Muscle layer of colon (tissue), 2 donors: ENCODE measurements around the gene ADARB2.

Experiments
- H3K27ac ChIP-seq: one replicate; pipeline ENCODE4 v1.7.0; 2013; ENCODE audit warnings: low read depth, mild to moderate bottlenecking, low read length, moderate library complexity
- H3K27me3 ChIP-seq, 2 donors: one replicate each; pipeline ENCODE4 v1.7.0; 2013; ENCODE audit warnings: low read length in 2 of 2, mild to moderate bottlenecking in 2 of 2; ENCODE audit not compliant: insufficient read depth in 2 of 2, control insufficient read depth in 1 of 2
- H3K36me3 ChIP-seq: one replicate; pipeline ENCODE4 v1.7.0; 2013; ENCODE audit warnings: mild to moderate bottlenecking, low read length; ENCODE audit not compliant: insufficient read depth
- H3K4me1 ChIP-seq: one replicate; pipeline ENCODE4 v1.7.0; 2013; ENCODE audit warnings: mild to moderate bottlenecking, low read length; ENCODE audit not compliant: insufficient read depth
- H3K4me3 ChIP-seq, 2 donors: one replicate each; pipeline ENCODE4 v1.7.0; 2013; ENCODE audit warnings: low read length in 2 of 2, low read depth in 1 of 2, mild to moderate bottlenecking in 1 of 2, moderate library complexity in 1 of 2
- H3K9ac ChIP-seq: one replicate; pipeline ENCODE4 v1.7.0; 2013; ENCODE audit warnings: low read length
- H3K9me3 ChIP-seq: one replicate; pipeline ENCODE4 v1.7.0; 2013; ENCODE audit warnings: mild to moderate bottlenecking, low read length
- donor health status: abdominal sarcoma.
- donor health status: Adenocarcinoma of cecum.

The ADARB2 gene

GRCh38 chr10:1243486-1244234 is 493.7 kb downstream of the ADARB2 start:
- H3K27ac ChIP-seq = no peak overlapping the region

GRCh38 chr10:1242975-1243374 is 494.4 kb downstream of the ADARB2 start:
- no peak overlapping the region for H3K27ac ChIP-seq
- H3K4me3 ChIP-seq = no peak overlapping the region
- no peak overlapping the region for H3K9ac ChIP-seq
- H3K36me3 ChIP-seq = no peaks in the 10 kb centered on the region
- H3K4me1 ChIP-seq = no peaks in the 10 kb centered on the region
- no peaks in the 10 kb centered on the region for H3K9me3 ChIP-seq
- peaks cover 6 to 8% of the 10 kb centered on the region in 2 donors for H3K27me3 ChIP-seq

More at GRCh38 chr10:1243486-1244234, 493.7 kb downstream of the ADARB2 start:
- Histone ChIP-seq H3K4me3 (no peak overlapping the region), H3K4me1 (no peaks in the 10 kb centered on the region), H3K9me3 (no peaks in the 10 kb centered on the region), H3K27me3 (peaks cover 6 to 8% of the 10 kb centered on the region in 2 donors), H3K36me3 (no peaks in the 10 kb centered on the region), H3K9ac (no peak overlapping the region)

- no peaks in the 10 kb centered on the region for H3K9me3 ChIP-seq
- no peaks in the 10 kb centered on the region for H3K36me3 ChIP-seq
- H3K4me1 ChIP-seq = no peaks in the 10 kb centered on the region
- H3K9ac ChIP-seq = no peak overlapping the region
- H3K4me3 ChIP-seq = no peak overlapping the region
- H3K27ac ChIP-seq = no peak overlapping the region
- H3K27me3 ChIP-seq = peaks cover 6 to 8% of the 10 kb centered on the region in 2 donors
Measured at GRCh38 chr10:1241973-1242935, 495.1 kb downstream of the ADARB2 start.

- no peaks in the 10 kb centered on the region for H3K9me3 ChIP-seq
- H3K36me3 ChIP-seq = no peaks in the 10 kb centered on the region
- H3K27ac ChIP-seq = no peak overlapping the region
- H3K4me1 ChIP-seq = no peaks in the 10 kb centered on the region
- H3K9ac ChIP-seq = no peak overlapping the region
- no peak overlapping the region for H3K4me3 ChIP-seq
- H3K27me3 ChIP-seq = peaks cover 6 to 8% of the 10 kb centered on the region in 2 donors
Measured at GRCh38 chr10:1241322-1241890, 495.9 kb downstream of the ADARB2 start.

GRCh38 chr10:1240341-1240775 is 497.0 kb downstream of the ADARB2 start:
- Histone ChIP-seq H3K27me3 (peaks cover 6 to 8% of the 10 kb centered on the region in 2 donors), H3K4me3 (no peak overlapping the region), H3K36me3 (no peaks in the 10 kb centered on the region), H3K27ac (no peak overlapping the region), H3K9ac (no peak overlapping the region), H3K9me3 (no peaks in the 10 kb centered on the region), H3K4me1 (no peaks in the 10 kb centered on the region)

GRCh38 chr10:1233031-1233430 is 504.3 kb downstream of the ADARB2 start:
- no peak overlapping the region for H3K4me3 ChIP-seq
- no peak overlapping the region for H3K27ac ChIP-seq
- H3K4me1 ChIP-seq = no peaks in the 10 kb centered on the region
- no peaks in the 10 kb centered on the region for H3K27me3 ChIP-seq
- H3K9me3 ChIP-seq = no peaks in the 10 kb centered on the region
- H3K9ac ChIP-seq = no peak overlapping the region
- H3K36me3 ChIP-seq = no peaks in the 10 kb centered on the region

GRCh38 chr10:1232164-1232911 is 505.0 kb downstream of the ADARB2 start:
- Histone ChIP-seq H3K9ac (no peak overlapping the region), H3K36me3 (no peaks in the 10 kb centered on the region), H3K4me3 (no peak overlapping the region), H3K4me1 (no peaks in the 10 kb centered on the region), H3K9me3 (no peaks in the 10 kb centered on the region), H3K27ac (no peak overlapping the region), H3K27me3 (no peaks in the 10 kb centered on the region)

GRCh38 chr10:1230592-1231275 is 506.6 kb downstream of the ADARB2 start:
- Histone ChIP-seq H3K9ac (no peak overlapping the region), H3K36me3 (no peaks in the 10 kb centered on the region), H3K4me1 (no peaks in the 10 kb centered on the region), H3K27me3 (no peaks in the 10 kb centered on the region), H3K27ac (no peak overlapping the region), H3K4me3 (no peak overlapping the region), H3K9me3 (no peaks in the 10 kb centered on the region)

GRCh38 chr10:1230138-1230537 is 507.2 kb downstream of the ADARB2 start:
- H3K4me1 ChIP-seq = no peaks in the 10 kb centered on the region
- no peak overlapping the region for H3K27ac ChIP-seq
- H3K9me3 ChIP-seq = no peaks in the 10 kb centered on the region
- no peak overlapping the region for H3K9ac ChIP-seq
- H3K4me3 ChIP-seq = no peak overlapping the region
- H3K27me3 ChIP-seq = no peaks in the 10 kb centered on the region
- no peaks in the 10 kb centered on the region for H3K36me3 ChIP-seq

GRCh38 chr10:1229574-1229973 is 507.8 kb downstream of the ADARB2 start:
- Histone ChIP-seq H3K4me3 (no peak overlapping the region), H3K9me3 (no peaks in the 10 kb centered on the region), H3K36me3 (no peaks in the 10 kb centered on the region), H3K9ac (no peak overlapping the region), H3K27ac (no peak overlapping the region), H3K27me3 (no peaks in the 10 kb centered on the region), H3K4me1 (no peaks in the 10 kb centered on the region)
